OCI-LY1 (cell line): ENCODE data around the gene ITPA.
"Not testable (repeated sequence)": the region's sequence is repeated elsewhere in the genome, so short reads cannot be mapped to it uniquely, and the experiment has no call there.

Experiments used
- H2AFZ ChIP-seq: fragments of 200-600 bp; sonication (generic), shearing (Covaris generic); 2 replicates; pipeline ENCODE4 v1.6.0; 2014; ENCODE audit warnings: antibody characterized with exemption, mild to moderate bottlenecking, low read length
- H3F3A ChIP-seq: fragments of 200-600 bp; sonication (generic), shearing (Covaris generic); 2 replicates; pipeline ENCODE4 v1.6.0; 2014; ENCODE audit warnings: mild to moderate bottlenecking, antibody characterized with exemption, low read length, moderate library complexity; ENCODE audit not compliant: insufficient read depth
- H3K27ac ChIP-seq: fragments of 200-600 bp; sonication (generic); 2 replicates; pipeline ENCODE4 v1.5.1; 2014; ENCODE audit warnings: low read length, mixed run types, mild to moderate bottlenecking, low read depth; ENCODE audit not compliant: poor library complexity, severe bottlenecking
- H3K27me3 ChIP-seq: fragments of 200-600 bp; sonication (generic); 2 replicates; pipeline ENCODE4 v1.6.0; 2014; ENCODE audit warnings: antibody characterized with exemption, mild to moderate bottlenecking, low read length, moderate library complexity; ENCODE audit not compliant: insufficient read depth
- H3K36me3 ChIP-seq: fragments of 200-600 bp; sonication (generic); 2 replicates; pipeline ENCODE4 v1.6.1; 2014; ENCODE audit warnings: mild to moderate bottlenecking, antibody characterized with exemption, low read length, moderate library complexity, mixed read lengths; ENCODE audit not compliant: insufficient read depth
- H3K4me1 ChIP-seq: fragments of 200-600 bp; sonication (generic); 2 replicates; pipeline ENCODE4 v1.5.1; 2014; ENCODE audit warnings: mild to moderate bottlenecking, low read length, moderate library complexity; ENCODE audit not compliant: insufficient read depth, severe bottlenecking
- H3K4me2 ChIP-seq: fragments of 200-600 bp; sonication (generic), shearing (Covaris generic); 2 replicates; pipeline ENCODE4 v1.6.1; 2014; ENCODE audit warnings: low read length
- H3K4me3 ChIP-seq: fragments of 200-600 bp; sonication (generic); 2 replicates; pipeline ENCODE4 v1.5.1; 2014; ENCODE audit warnings: low read length, low read depth, mild to moderate bottlenecking, mixed read lengths; ENCODE audit not compliant: poor library complexity, severe bottlenecking
- H3K79me2 ChIP-seq: fragments of 200-600 bp; shearing (Covaris generic); 2 replicates; pipeline ENCODE4 v1.6.1; 2016; ENCODE audit warnings: mixed run types, low read length, mixed read lengths; ENCODE audit not compliant: insufficient read depth
- H3K9ac ChIP-seq: fragments of 200-600 bp; sonication (generic), shearing (Covaris generic); 2 replicates; pipeline ENCODE4 v1.6.1; 2014; ENCODE audit warnings: mild to moderate bottlenecking, low read length, mixed read lengths
- H3K9me2 ChIP-seq: fragments of 200-600 bp; sonication (generic), shearing (Covaris generic); 2 replicates; pipeline ENCODE4 v1.6.1; 2014; ENCODE audit warnings: low read depth, mild to moderate bottlenecking, low read length, mixed read lengths
- H3K9me3 ChIP-seq: fragments of 200-600 bp; shearing (Covaris generic); 2 replicates; pipeline ENCODE4 v1.6.1; 2014; ENCODE audit warnings: low read length, mixed read lengths
- H4K20me1 ChIP-seq: fragments of 200-600 bp; sonication (generic), shearing (Covaris generic); 2 replicates; pipeline ENCODE4 v1.6.0; 2016; ENCODE audit warnings: mild to moderate bottlenecking, low read length; ENCODE audit not compliant: insufficient read depth
- CTCF ChIP-seq: fragments of 200-600 bp; sonication (generic), shearing (Covaris generic); IDR thresholded peaks from 2 replicates; pipeline ENCODE4 v1.5.1; 2017; ENCODE audit warnings: mild to moderate bottlenecking, antibody characterized with exemption, low read length, moderate library complexity, mixed read lengths
- EZH2 ChIP-seq: fragments of 200-600 bp; sonication (generic), shearing (Covaris generic); IDR thresholded peaks from 2 replicates; pipeline ENCODE4 v1.8.0; 2017; ENCODE audit warnings: borderline replicate concordance, mixed run types, mild to moderate bottlenecking, antibody characterized with exemption, low read length, moderate library complexity, mixed read lengths

Gene ITPA

GRCh38 chr20:3213226-3213625, 3.9 kb downstream of the ITPA start:
- Histone ChIP-seq H3K79me2 (peaks cover 10% of the 10 kb centered on the region; the same call in 1 of the 2 replicates), H3K9ac (no peak overlapping the region), H4K20me1 (no peaks in the 10 kb centered on the region), H3F3A (no peaks in the 10 kb centered on the region), H3K9me3 (no peaks in the 10 kb centered on the region), H3K27ac (no peak overlapping the region), H3K9me2 (no peaks in the 10 kb centered on the region), H2AFZ (no peak overlapping the region), H3K4me3 (no peak overlapping the region), H3K36me3 (peaks cover 43% of the 10 kb centered on the region), H3K27me3 (no peaks in the 10 kb centered on the region), H3K4me1 (peaks cover 17% of the 10 kb centered on the region), H3K4me2 (no peak overlapping the region)
- TF ChIP-seq EZH2 (no peak), CTCF (no peak)

GRCh38 chr20:3215359-3215917, 6.1 kb downstream of the ITPA start:
- H3K9ac ChIP-seq, H4K20me1 ChIP-seq: not testable (repeated sequence)

GRCh38 chr20:3218307-3218988, 9.2 kb downstream of the ITPA start:
- Histone ChIP-seq H3K9me2 (no peaks in the 10 kb centered on the region), H3K9ac (no peak overlapping the region), H3K27ac (no peak overlapping the region), H3K4me1 (peaks cover 13% of the 10 kb centered on the region), H3K4me2 (no peak overlapping the region), H3K36me3 (peaks cover 70% of the 10 kb centered on the region), H3K4me3 (no peak overlapping the region), H3K9me3 (no peaks in the 10 kb centered on the region), H4K20me1 (no peaks in the 10 kb centered on the region), H3F3A (no peaks in the 10 kb centered on the region), H3K79me2 (no peaks in the 10 kb centered on the region), H2AFZ (no peak overlapping the region), H3K27me3 (no peaks in the 10 kb centered on the region)
- TF ChIP-seq CTCF (peak; percentile 90), EZH2 (no peak)

More at GRCh38 chr20:3215359-3215917, 6.1 kb downstream of the ITPA start:
- not testable (repeated sequence) for H3K4me3 ChIP-seq, H3K9me3 ChIP-seq, H3K79me2 ChIP-seq, H3K9me2 ChIP-seq, H2AFZ ChIP-seq, H3K27me3 ChIP-seq, H3K4me1 ChIP-seq, H3K27ac ChIP-seq, H3F3A ChIP-seq, H3K4me2 ChIP-seq
- peaks cover 50% of the 10 kb centered on the region for H3K36me3 ChIP-seq
